Prostate gland (tissue), 2 donors: Measurements from ENCODE around the gene TYMS. TPM values are rescaled to one million over a fixed set of nuclear protein-coding genes. Genes with fewer than 3 reads are reported as not detected.

ENCODE experiments used
- DNase-seq: peaks from one replicate; pipeline ENCODE4 v3.0.0-alpha.2; 2019; ENCODE audit warnings: low spot score
- H3K27ac ChIP-seq, 2 donors: fragments of 200-600 bp; sonication (generic); 2 replicates each; pipeline ENCODE4 v1.5.1; 2017 to 2019
- H3K27me3 ChIP-seq: fragments of 200-600 bp; sonication (generic); replicated peaks from 2 replicates; pipeline ENCODE4 v1.5.1; 2019; ENCODE audit not compliant: insufficient read depth
- H3K36me3 ChIP-seq, 2 donors: fragments of 200-600 bp; sonication (generic); 1 replicate in 1 of 2; 2 replicates in 1 of 2; pipeline versions ENCODE4 v1.5.1 to v1.8.1; 2017 to 2019
- H3K4me1 ChIP-seq: fragments of 200-600 bp; sonication (generic); replicated peaks from 2 replicates; pipeline ENCODE4 v1.5.1; 2019
- H3K4me3 ChIP-seq, 2 donors: fragments of 200-600 bp; sonication (generic); 2 replicates each; pipeline ENCODE4 v1.5.1; 2017 to 2019
- H3K9me3 ChIP-seq: fragments of 200-600 bp; sonication (generic); 2 replicates; pipeline ENCODE4 v1.5.1; 2017
- CTCF ChIP-seq, 4 experiments: fragments of 200-600 bp in 2 of 4; fragments of 450-650 bp in 2 of 4; sonication (generic) in 2 of 4; IDR thresholded peaks; 1 replicate in 3 of 4; 2 replicates in 1 of 4; pipeline ENCODE4 v1.5.1; 2016 to 2019; ENCODE audit warnings: antibody characterized with exemption in 4 of 4, mild to moderate bottlenecking in 2 of 4, moderate library complexity in 2 of 4
- POLR2A ChIP-seq: fragments of 450-650 bp; IDR thresholded peaks from one replicate; pipeline ENCODE4 v1.6.1; 2016; ENCODE audit warnings: antibody characterized with exemption, mild to moderate bottlenecking
- POLR2AphosphoS5 ChIP-seq: sonication (generic); formaldehyde crosslinking; IDR thresholded peaks from one replicate; pipeline ENCODE4 v1.6.1; 2017; ENCODE audit warnings: antibody characterized with exemption
- WGBS: methylation state at CpG from one replicate; pipeline ENCODE4 v1.1.5; 2018; 5-methylcytosine and 5-hydroxymethylcytosine counted together
- intact Hi-C: fragments of 100-400 bp; cut with DNase I; formaldehyde crosslinking; loops from one replicate; pipeline ENCODE4 v1.14.2; 2022
- total RNA-seq, 2 donors: library from RNA; depleted of rRNA; stranded (reverse); fragments of >200 nt; gene quantifications; one replicate each; pipeline ENCODE4 v1.1.0, GENCODE V29; 2016

Gene TYMS
- total RNA-seq, 2 donors from 2014 or later = 8.2 to 9.6 TPM

- no peaks in the 10 kb centered on the region for H3K9me3 ChIP-seq
- no peak overlapping the region for H3K4me3 ChIP-seq
- 46% methylated on average over 5 of the region's 5 CpGs for WGBS
- H3K27me3 ChIP-seq = no peaks in the 10 kb centered on the region
- no peaks in the 10 kb centered on the region for H3K36me3 ChIP-seq
- no peak overlapping the region for H3K27ac ChIP-seq
- intact Hi-C loops = no loop called here
- DNase-seq = no peak
- TF ChIP-seq POLR2A (no peak), POLR2AphosphoS5 (no peak), CTCF (IDR thresholded peaks at IDR 0.05) (no peak)
- no peaks in the 10 kb centered on the region for H3K4me1 ChIP-seq
Observed at GRCh38 chr18:673769-674168, 16.3 kb downstream of the TYMS start.

- no peaks in the 10 kb centered on the region for H3K4me1 ChIP-seq
- no peaks in the 10 kb centered on the region for H3K36me3 ChIP-seq
- H3K4me3 ChIP-seq = no peak overlapping the region
- no peak for TF ChIP-seq POLR2A
- TF ChIP-seq CTCF (IDR thresholded peaks at IDR 0.05) = no peak
- TF ChIP-seq POLR2AphosphoS5 = no peak
- intact Hi-C loops = no loop called here
- H3K9me3 ChIP-seq = no peaks in the 10 kb centered on the region
- no peaks in the 10 kb centered on the region for H3K27me3 ChIP-seq
- H3K27ac ChIP-seq = no peak overlapping the region
- DNase-seq = no peak
- 92% methylated on average over 7 of the region's 7 CpGs for WGBS
Observed at GRCh38 chr18:675307-675706, 17.9 kb downstream of the TYMS start.

GRCh38 chr18:676069-676468 is 18.6 kb downstream of the TYMS start:
- TF ChIP-seq CTCF (IDR thresholded peaks at IDR 0.05) = no peak
- no peak for TF ChIP-seq POLR2AphosphoS5
- no peak for TF ChIP-seq POLR2A
- intact Hi-C loops = no loop called here
- Histone ChIP-seq H3K4me1 (no peaks in the 10 kb centered on the region), H3K9me3 (no peaks in the 10 kb centered on the region), H3K4me3 (no peak overlapping the region), H3K27me3 (no peaks in the 10 kb centered on the region), H3K27ac (no peak overlapping the region), H3K36me3 (no peaks in the 10 kb centered on the region)
- no peak for DNase-seq
- 75% methylated on average over 5 of the region's 5 CpGs for WGBS

GRCh38 chr18:676736-677135 is 19.3 kb downstream of the TYMS start:
- Histone ChIP-seq H3K4me1 (no peaks in the 10 kb centered on the region), H3K27ac (no peak overlapping the region), H3K27me3 (no peaks in the 10 kb centered on the region), H3K36me3 (no peaks in the 10 kb centered on the region), H3K9me3 (no peaks in the 10 kb centered on the region), H3K4me3 (no peak overlapping the region)
- no peak for DNase-seq
- 87% methylated on average over 3 of the region's 3 CpGs for WGBS
- TF ChIP-seq POLR2AphosphoS5 (no peak), POLR2A (no peak), CTCF (IDR thresholded peaks at IDR 0.05) (no peak)
- intact Hi-C loops = no loop called here

GRCh38 chr18:677145-677544 is 19.7 kb downstream of the TYMS start:
- intact Hi-C loops = no loop called here
- no peak overlapping the region for H3K27ac ChIP-seq
- no peaks in the 10 kb centered on the region for H3K4me1 ChIP-seq
- no peak for TF ChIP-seq CTCF (IDR thresholded peaks at IDR 0.05)
- no peak for TF ChIP-seq POLR2A
- TF ChIP-seq POLR2AphosphoS5 = no peak
- no peak for DNase-seq
- H3K4me3 ChIP-seq = no peak overlapping the region
- no peaks in the 10 kb centered on the region for H3K27me3 ChIP-seq
- no peaks in the 10 kb centered on the region for H3K9me3 ChIP-seq
- 61% methylated on average over 4 of the region's 4 CpGs for WGBS
- no peaks in the 10 kb centered on the region for H3K36me3 ChIP-seq
